Loucy (cell line): ENCODE measurements around the gene SYP.

ENCODE experiments used
- H2AFZ ChIP-seq: fragments of 200-600 bp; sonication (generic); 2 replicates; pipeline ENCODE4 v1.6.0; 2016; ENCODE audit warnings: antibody characterized with exemption, mild to moderate bottlenecking, low read length, moderate library complexity
- H3F3A ChIP-seq: fragments of 200-600 bp; 2 replicates; pipeline ENCODE4 v1.6.0; 2016; ENCODE audit warnings: antibody characterized with exemption, low read depth, mild to moderate bottlenecking
- H3K27me3 ChIP-seq: fragments of 200-600 bp; sonication (generic); 2 replicates; pipeline ENCODE4 v1.6.1; 2014; ENCODE audit warnings: low read length, mild to moderate bottlenecking; ENCODE audit not compliant: insufficient read depth, poor library complexity, severe bottlenecking
- H3K36me3 ChIP-seq: fragments of 200-600 bp; sonication (generic); 2 replicates; pipeline ENCODE4 v1.6.1; 2016; ENCODE audit warnings: low read length; ENCODE audit not compliant: insufficient read depth
- H3K4me1 ChIP-seq: fragments of 200-600 bp; sonication (generic); 2 replicates; pipeline ENCODE4 v1.5.1; 2014; ENCODE audit warnings: low read length, mild to moderate bottlenecking; ENCODE audit not compliant: insufficient read depth, poor library complexity, severe bottlenecking
- H3K4me2 ChIP-seq: fragments of 200-600 bp; sonication (generic); 2 replicates; pipeline ENCODE4 v1.6.0; 2014; ENCODE audit warnings: antibody characterized with exemption, low read length, low read depth, mild to moderate bottlenecking; ENCODE audit not compliant: poor library complexity, severe bottlenecking
- H3K4me3 ChIP-seq: fragments of 200-600 bp; sonication (generic); 2 replicates; pipeline ENCODE4 v1.5.1; 2014; ENCODE audit warnings: low read length, mild to moderate bottlenecking, mixed read lengths; ENCODE audit not compliant: poor library complexity, severe bottlenecking
- H3K79me2 ChIP-seq: fragments of 200-600 bp; sonication (generic); 2 replicates; pipeline ENCODE4 v1.6.1; 2014; ENCODE audit warnings: low read length; ENCODE audit not compliant: insufficient read depth
- H3K9ac ChIP-seq: fragments of 200-600 bp; sonication (generic); 2 replicates; pipeline ENCODE4 v1.6.0; 2014; ENCODE audit warnings: mild to moderate bottlenecking, low read depth, low read length, moderate library complexity; ENCODE audit not compliant: poor library complexity, severe bottlenecking
- H3K9me2 ChIP-seq: fragments of 200-600 bp; sonication (generic); replicated peaks from 2 replicates; pipeline ENCODE4 v1.6.1; 2016; ENCODE audit warnings: low read depth, low read length, mixed read lengths
- H3K9me3 ChIP-seq: fragments of 200-600 bp; sonication (generic); 2 replicates; pipeline ENCODE4 v1.6.1; 2014; ENCODE audit warnings: mild to moderate bottlenecking, antibody characterized with exemption, low read length, low read depth; ENCODE audit not compliant: insufficient read depth
- H4K20me1 ChIP-seq: fragments of 200-600 bp; sonication (generic); 2 replicates; pipeline ENCODE4 v1.6.0; 2014; ENCODE audit warnings: antibody characterized with exemption, low read length, mild to moderate bottlenecking; ENCODE audit not compliant: insufficient read depth, poor library complexity, severe bottlenecking
- CTCF ChIP-seq: fragments of 200-600 bp; sonication (generic); conservative IDR thresholded peaks from 2 replicates; pipeline ENCODE4 v1.5.1; 2014; ENCODE audit warnings: mild to moderate bottlenecking, antibody characterized with exemption, low read length
- EZH2phosphoT487 ChIP-seq: fragments of 200-600 bp; IDR thresholded peaks from 2 replicates; pipeline ENCODE4 v1.6.1; 2018; ENCODE audit warnings: antibody characterized with exemption, mild to moderate bottlenecking, moderate library complexity, borderline replicate concordance

Gene SYP

DNA sequence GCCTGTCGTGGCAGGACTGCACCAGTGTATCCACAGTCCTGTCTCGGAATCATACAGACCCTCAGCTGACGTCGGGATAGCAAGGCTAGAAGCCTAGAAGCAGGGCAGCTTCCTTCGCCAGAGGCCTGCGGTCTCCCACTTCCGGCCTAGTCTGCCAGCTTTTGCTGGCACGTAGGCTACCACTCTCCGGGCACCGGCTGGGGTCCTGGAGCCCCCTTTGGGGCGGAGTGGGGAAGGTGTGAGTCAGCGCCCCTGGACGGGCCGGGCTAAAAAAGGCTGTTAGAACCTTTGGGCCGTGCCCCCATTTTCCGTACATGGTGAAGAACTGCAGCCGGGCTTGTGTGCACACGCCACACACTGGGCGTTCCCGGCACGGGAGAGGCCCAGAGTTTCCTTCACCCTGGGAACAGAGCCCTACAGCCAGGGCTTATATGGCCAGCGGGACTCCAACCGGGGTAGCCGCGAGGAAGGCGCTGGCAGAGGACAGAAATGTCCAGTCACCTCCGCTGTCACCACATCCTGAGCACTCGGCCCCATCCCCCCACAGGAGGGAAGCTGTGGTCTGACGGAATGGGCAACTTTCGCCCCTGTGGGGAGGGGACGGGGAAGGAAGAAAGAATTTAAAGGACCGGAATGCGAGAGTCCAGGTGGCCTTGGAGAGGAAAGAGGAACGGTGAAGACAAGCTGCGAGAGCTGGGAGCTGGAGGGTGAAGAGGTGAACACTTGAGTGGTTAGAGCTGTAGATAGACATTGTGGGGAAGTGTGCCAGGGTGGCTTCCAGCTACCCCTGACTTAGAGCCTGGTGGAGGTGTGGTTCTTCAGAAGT lies 32.9 kb downstream of the SYP start:
- peaks cover 8% of the 10 kb centered on the region; the same call in 1 of the 2 replicates for H3F3A ChIP-seq
- 0 out of 2 replicates have a peak overlapping the region, but pooled peaks have one; percentile 10 for H2AFZ ChIP-seq
- H4K20me1 ChIP-seq: no peaks in the 10 kb centered on the region
- no peaks in the 10 kb centered on the region for H3K27me3 ChIP-seq
- no peaks in the 10 kb centered on the region for H3K79me2 ChIP-seq
- TF ChIP-seq CTCF: no peak
- peak overlapping the region; percentile 76 for H3K4me3 ChIP-seq
- no peaks in the 10 kb centered on the region for H3K9me2 ChIP-seq
- peaks cover 18% of the 10 kb centered on the region for H3K4me1 ChIP-seq
- H3K4me2 ChIP-seq: peak overlapping the region; percentile 76
- H3K9ac ChIP-seq: peak overlapping the region; percentile 82
- H3K9me3 ChIP-seq: no peaks in the 10 kb centered on the region
- H3K36me3 ChIP-seq: no peaks in the 10 kb centered on the region

- H3K4me3 ChIP-seq: peak overlapping the region; percentile 76
- H3K36me3 ChIP-seq: no peaks in the 10 kb centered on the region
- H3K9me2 ChIP-seq: no peaks in the 10 kb centered on the region
- peak overlapping the region; percentile 82 for H3K9ac ChIP-seq
- no peaks in the 10 kb centered on the region for H3K27me3 ChIP-seq
- H2AFZ ChIP-seq: no peak overlapping the region
- peaks cover 8% of the 10 kb centered on the region; the same call in 1 of the 2 replicates for H3F3A ChIP-seq
- H3K4me1 ChIP-seq: peaks cover 18% of the 10 kb centered on the region
- H3K4me2 ChIP-seq: peak overlapping the region; percentile 76
- TF ChIP-seq EZH2phosphoT487 (no peak), CTCF (no peak; the same call in 1 of the 2 replicates)
- no peaks in the 10 kb centered on the region for H3K9me3 ChIP-seq
- no peaks in the 10 kb centered on the region for H3K79me2 ChIP-seq
- no peaks in the 10 kb centered on the region for H4K20me1 ChIP-seq
These were observed 33.8 kb downstream of the SYP start for GRCh38 chrX:49165901-49166881.

DNA sequence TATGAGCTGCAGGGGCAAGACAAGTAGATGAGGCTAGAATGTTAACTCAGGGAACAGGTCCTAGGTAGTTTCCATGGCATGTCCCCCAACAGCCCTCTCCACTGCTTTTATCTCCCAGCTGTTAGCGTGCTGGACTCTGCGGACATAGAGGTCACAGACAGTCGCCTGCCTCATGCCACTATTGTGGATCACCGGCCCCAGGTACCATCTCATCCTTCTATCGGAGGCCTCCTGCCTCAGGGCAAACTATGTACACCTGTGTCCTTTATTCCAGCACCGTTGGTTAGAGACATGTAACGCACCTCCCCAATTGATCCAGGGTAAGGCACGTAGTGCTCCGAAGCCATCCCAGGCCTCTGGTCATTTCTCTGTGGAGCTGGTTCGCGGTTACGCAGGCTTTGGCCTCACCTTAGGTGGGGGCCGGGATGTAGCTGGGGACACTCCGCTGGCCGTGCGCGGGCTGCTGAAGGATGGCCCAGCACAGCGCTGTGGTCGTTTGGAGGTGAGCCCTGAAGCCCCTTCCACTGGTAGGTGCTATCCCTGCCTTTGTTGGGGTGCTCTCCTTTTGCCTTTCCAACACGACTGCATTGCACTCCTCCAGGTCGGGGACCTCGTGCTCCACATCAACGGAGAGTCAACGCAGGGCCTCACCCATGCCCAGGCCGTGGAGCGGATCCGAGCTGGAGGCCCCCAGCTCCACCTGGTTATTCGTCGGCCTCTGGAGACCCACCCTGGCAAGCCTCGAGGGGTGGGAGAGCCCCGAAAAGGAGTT lies 35.2 kb downstream of the SYP start:
- peak overlapping the region; percentile 76 for H3K4me2 ChIP-seq
- no peaks in the 10 kb centered on the region for H3K79me2 ChIP-seq
- H3K9ac ChIP-seq: no peak overlapping the region
- no peak overlapping the region for H2AFZ ChIP-seq
- H3K4me3 ChIP-seq: peak overlapping the region; percentile 70
- H3K9me2 ChIP-seq: no peaks in the 10 kb centered on the region
- no peaks in the 10 kb centered on the region for H3K9me3 ChIP-seq
- no peak for TF ChIP-seq CTCF
- no peak for TF ChIP-seq EZH2phosphoT487
- peaks cover 18% of the 10 kb centered on the region for H3K4me1 ChIP-seq
- peaks cover 8% of the 10 kb centered on the region; the same call in 1 of the 2 replicates for H3F3A ChIP-seq
- no peaks in the 10 kb centered on the region for H3K27me3 ChIP-seq
- H4K20me1 ChIP-seq: no peaks in the 10 kb centered on the region
- H3K36me3 ChIP-seq: no peaks in the 10 kb centered on the region
